ENCODE results near the gene CHST7.
"Not testable (repeated sequence)": the region's sequence is repeated elsewhere in the genome, so short reads cannot be mapped to it uniquely, and the experiment has no call there.

The CHST7 gene, protein sequence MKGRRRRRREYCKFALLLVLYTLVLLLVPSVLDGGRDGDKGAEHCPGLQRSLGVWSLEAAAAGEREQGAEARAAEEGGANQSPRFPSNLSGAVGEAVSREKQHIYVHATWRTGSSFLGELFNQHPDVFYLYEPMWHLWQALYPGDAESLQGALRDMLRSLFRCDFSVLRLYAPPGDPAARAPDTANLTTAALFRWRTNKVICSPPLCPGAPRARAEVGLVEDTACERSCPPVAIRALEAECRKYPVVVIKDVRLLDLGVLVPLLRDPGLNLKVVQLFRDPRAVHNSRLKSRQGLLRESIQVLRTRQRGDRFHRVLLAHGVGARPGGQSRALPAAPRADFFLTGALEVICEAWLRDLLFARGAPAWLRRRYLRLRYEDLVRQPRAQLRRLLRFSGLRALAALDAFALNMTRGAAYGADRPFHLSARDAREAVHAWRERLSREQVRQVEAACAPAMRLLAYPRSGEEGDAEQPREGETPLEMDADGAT

DNA sequence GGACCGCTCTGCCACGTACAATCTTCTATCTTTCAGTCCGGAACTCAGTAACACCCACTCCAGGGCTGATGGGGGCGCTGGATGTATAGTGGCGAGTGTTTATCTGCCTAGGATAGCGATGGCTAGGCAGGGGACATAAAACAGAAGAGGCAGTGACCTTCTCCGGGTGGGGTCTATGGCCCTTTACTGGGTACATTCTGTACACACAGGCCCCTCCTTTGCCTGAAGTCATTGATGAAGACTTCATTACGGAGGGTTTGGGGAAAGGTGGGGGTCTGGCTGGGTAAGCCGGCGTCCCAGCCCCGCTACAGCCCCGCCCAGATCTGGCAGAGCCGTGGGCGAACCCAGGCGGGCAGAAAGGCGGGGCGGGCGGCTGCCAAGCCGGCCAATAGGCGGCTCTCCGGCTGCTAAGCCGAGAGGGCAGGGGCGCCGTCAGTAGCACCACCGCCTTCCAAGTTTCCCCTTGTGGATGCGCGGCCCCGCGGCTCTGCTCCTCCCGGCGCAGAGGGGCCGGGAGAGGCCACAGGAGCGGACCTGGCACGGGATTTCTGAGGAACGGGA, at the start of gene CHST7:
Gene CHST7, plus strand, starts transcription at position 435 of the 561 bp plus-strand sequence. CDS start 167 bp downstream, outside the sequence.
- DNase-seq: peak; percentile 65

DNA sequence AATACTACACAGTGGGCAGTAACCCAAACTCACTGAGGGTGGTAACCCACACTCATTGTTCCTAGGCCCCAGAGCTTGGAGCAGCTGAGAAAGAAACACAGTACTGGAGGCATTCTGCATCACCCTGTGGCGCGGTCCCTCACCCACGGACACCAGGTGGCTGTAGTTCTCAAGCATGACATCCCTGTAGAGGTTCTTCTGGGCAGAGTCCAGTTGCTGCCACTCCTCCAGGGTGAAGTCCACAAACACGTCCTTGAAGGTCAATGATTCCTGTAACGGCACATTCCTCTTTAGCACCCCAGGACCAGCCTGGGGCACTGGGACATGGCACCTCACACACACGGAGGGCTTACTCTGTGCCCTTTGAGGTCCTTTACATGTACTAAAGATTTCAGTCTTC, 44.9 kb upstream of the CHST7 start:
- DNase-seq: not testable (repeated sequence)

GRCh38 chrX:46529740-46530403, 43.7 kb upstream of the CHST7 start:
- not testable (repeated sequence) for DNase-seq

DNA sequence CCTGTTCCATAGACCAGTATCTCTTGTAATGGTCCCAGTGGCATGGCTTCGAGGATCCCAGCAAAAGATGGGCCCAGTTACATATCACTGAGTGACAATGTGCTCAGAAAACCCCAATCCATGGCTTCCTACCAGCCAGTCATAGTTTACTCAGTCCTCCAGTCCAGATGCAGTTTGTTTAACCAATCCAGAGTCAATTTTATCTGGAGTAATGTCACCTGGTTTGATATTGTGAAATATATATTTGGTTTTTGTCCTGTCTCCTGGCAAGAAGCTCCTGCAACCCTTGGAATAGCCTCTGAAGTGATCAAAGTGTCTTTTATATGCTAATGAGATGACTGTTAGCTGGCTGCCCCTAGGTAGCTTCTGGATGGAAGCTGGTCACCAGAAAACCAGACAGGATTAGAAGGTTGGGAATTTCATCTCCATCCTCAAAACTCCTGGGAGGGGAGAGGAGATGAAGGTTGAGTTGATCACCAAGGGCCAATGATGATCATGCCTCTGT, 43.1 kb upstream of the CHST7 start:
- DNase-seq: not testable (repeated sequence)

GRCh38 chrX:46531442-46531841, 42.1 kb upstream of the CHST7 start:
- no peak for DNase-seq

- no peak for DNase-seq
Observed at GRCh38 chrX:46543441-46543840, 30.1 kb upstream of the CHST7 start.

GRCh38 chrX:46544527-46544926, 29.0 kb upstream of the CHST7 start:
- not testable (repeated sequence) for DNase-seq

- DNase-seq: peak; percentile 95
Observed at GRCh38 chrX:46545111-46546005, 28.2 kb upstream of the CHST7 start, which contains the start of gene ZNF674. ZNF674 (minus strand) TSS chrX:46545421; CDS start chrX:46542087, 3,334 bp downstream.

DNA sequence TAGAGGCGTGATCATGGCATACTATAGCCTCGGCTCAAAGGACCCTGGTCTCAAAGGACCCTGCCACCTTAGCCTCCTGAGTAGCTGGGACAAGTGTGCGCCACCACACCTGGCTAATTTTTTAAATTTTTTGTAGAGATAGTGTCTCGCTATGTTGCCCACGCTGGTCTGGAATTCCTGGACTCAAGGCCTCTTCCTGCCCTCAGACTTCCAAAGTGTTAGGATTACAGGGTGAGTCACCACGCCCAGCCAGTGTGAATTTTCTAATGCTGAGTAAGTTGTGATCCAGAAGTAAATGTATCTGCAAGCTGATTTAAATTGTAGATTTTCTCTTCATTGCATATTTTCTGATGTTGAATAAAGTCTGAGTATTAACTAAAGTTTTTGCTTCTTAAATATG, 25.7 kb upstream of the CHST7 start:
- no peak for DNase-seq

GRCh38 chrX:46549914-46550313, 23.7 kb upstream of the CHST7 start:
- DNase-seq: no peak

GRCh38 chrX:46551494-46552128, 22.0 kb upstream of the CHST7 start:
- no peak for DNase-seq

DNA sequence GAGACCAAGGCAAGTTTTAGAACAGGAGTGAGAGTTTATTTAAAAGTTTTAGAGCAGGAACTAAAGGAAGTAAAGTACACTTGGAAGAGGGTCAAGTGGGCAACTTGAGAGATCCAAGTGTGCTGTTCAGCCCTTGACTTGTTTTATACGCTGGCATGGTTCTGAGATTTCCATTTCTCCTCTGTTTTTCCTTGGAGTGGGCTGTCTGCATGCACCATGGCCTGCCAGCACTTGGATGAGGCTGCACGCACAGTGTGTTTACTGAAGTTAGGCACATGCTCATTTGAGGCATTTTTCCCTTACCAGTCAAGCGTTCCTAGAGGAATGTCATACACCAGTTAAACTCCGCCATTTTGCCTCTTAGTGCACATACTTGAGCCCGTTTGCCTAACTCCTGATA, 19.6 kb upstream of the CHST7 start:
- no peak for DNase-seq

GRCh38 chrX:46554942-46555341, 18.6 kb upstream of the CHST7 start:
- DNase-seq: peak; percentile 61

DNA sequence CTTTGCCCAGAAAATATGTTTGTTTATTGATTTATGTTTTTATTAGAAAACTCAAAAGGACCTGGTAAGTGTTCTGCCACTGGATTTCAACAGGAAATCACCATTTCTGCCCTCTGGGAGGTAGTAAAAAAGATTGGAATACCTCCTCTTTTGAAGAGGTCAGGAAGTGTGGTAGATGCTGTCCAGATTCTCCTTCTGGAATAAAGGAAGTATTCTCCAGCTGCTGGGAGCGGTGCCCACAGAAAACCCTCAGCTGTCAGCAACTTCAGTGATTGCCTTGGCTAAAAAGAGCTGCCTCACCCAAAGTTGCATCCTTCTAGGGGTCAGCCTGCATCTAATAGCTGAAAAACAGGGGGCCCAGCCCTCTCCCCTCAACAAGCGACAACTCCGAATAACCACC, 14.5 kb upstream of the CHST7 start:
- DNase-seq: no peak

DNA sequence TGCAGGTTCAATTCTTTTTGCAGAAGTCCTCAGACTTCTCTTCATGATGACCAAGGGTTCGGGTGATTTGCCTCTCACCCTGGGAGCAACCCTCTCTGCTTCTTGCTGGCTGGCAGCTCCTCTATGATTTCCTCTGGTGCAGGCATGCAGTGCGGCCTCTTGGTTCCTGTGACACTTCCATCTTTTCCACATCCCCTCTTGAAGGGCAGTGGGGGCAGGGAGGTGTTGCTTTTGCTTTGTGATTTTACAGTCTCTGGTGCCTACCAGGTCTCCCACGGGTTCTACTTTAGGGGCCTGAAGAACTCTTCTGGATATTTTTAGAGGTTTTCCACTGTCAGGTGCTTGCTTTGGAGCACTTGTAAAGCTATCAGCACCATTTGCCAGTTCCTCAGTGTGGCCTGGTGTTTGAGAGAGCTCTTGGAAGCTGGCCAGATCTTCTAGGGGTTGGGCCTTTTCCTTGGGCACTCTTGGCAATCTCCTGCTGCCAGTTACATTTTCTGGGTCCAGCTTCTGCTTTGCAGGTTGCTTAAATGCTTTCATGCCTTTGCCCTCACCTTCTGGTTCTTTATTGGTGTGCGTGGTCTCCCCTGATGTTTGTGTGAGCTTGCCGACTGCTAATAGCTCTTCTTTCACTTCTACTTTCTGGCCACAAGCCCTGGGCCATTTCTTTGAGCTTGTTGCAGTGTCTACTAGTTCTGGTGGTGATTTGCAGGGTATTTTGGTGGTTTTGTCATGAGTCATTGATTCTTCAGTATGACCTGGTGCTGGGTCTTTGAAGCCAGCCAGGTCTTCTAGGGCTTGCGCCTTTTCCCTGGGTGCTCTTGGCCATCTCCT, 11.5 kb upstream of the CHST7 start:
- DNase-seq: peak; percentile 13

- DNase-seq: no peak
Observed at GRCh38 chrX:46567388-46567787, 6.2 kb upstream of the CHST7 start.

DNA sequence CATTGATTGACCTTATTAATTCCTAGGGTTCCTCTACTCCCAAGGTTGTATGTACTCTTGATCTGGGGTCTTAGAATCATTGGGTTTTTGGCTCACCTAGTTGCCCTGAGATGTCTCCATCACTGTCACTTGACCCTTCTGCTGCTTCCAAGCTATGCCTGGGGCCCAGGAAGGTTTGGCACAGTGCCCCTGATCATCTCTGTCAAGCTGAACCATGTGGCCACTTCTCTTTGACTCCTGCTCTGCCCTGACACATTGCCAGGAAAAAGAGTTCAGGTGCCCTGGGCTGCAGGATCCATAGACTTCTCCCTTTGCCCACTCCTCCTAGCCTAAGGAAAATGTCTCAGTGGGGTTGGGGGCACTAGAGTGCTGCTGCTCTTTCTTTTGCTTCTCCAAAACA, 3.9 kb upstream of the CHST7 start:
- no peak for DNase-seq

- peak; percentile 34 for DNase-seq
Observed at GRCh38 chrX:46571423-46572339, 1.9 kb upstream of the CHST7 start.

DNA sequence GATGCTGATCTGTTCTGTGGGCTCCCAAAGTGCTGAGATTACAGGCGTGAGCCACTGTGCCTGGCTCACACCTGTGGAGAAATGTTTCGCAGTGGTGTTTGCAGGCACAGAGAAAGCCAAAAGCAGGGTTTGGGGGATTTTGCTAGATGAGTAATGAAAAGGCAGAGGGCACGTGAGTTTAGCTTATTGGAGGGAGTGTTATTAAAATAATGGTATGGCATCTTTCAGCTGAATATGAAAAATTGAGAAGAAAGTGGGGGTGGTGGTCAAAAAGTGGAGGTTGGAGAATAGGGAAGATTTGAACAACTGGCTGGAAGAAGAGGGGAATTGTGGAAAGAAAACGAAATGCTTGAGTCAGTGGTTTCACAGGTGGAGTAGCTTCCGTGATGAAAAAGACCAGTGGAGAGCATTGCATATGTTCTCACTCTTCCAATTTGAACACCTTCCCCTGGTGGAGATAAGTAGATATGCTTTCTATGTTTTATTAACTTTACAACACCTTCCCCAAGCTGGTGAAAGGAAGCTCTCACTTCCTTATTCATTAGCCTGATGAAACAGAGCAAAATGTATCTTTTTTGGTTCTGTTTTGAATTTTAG, 1.1 kb upstream of the CHST7 start:
- peak; percentile 33 for DNase-seq

Measured in suppressor macrophage treated with lipopolysaccharide for 4 hours (primary cell).